ENCODE measurements around the gene GPATCH8.
"Not testable (repeated sequence)": the region's sequence is repeated elsewhere in the genome, so short reads cannot be mapped to it uniquely, and the experiment has no call there.

- TF ChIP-seq CTCF (conservative IDR thresholded peaks at IDR 0.05; ENCODE audit: low read length); EZH2phosphoT487 (IDR thresholded peaks at IDR 0.05; ENCODE audit: borderline replicate concordance): not testable (repeated sequence)
Measured at GRCh38 chr17:44506939-44507604, 3.9 kb upstream of the GPATCH8 start.
